ENCODE data around the gene RTF1. TPM values are rescaled to one million over a fixed set of nuclear protein-coding genes. Genes with fewer than 3 reads are reported as not detected.

The RTF1 gene
- total RNA-seq, 1 donor from 2014 or later = 7.6 TPM

DNA sequence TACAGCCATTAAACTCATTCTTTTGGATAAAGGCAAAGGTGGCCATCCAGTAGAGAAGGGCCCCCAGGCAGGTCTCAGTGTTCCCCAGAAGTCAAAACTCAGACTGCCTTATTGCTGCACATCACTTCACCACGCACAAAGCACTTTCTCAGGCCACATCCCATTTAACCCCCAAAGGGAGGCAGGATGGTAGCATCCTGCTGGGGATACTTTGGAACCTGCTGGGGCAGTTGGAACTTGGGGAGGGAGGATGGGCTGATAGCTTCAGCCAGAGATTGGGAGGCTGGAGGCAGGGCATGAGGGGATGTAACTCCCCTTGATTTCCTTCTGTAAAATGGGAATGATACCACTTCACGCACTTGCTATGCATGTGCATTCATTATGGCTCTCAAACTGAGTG, 81.8 kb downstream of the RTF1 start:
- DNase-seq (ENCODE audit: low read depth) (no peak), FAIRE-seq (no peak)
- no peak for TF ChIP-seq CTCF (IDR thresholded peaks at IDR 0.05; ENCODE audit: insufficient read depth, low read length, severe bottlenecking)
- Histone ChIP-seq H3K27me3 (ENCODE audit: control insufficient read depth, insufficient read depth, low read length) (peaks cover 41% of the 10 kb centered on the region), H3K4me3 (ENCODE audit: low read depth, low read length) (no peak overlapping the region), H3K36me3 (ENCODE audit: control insufficient read depth, insufficient read depth, low read length) (no peaks in the 10 kb centered on the region)

DNA sequence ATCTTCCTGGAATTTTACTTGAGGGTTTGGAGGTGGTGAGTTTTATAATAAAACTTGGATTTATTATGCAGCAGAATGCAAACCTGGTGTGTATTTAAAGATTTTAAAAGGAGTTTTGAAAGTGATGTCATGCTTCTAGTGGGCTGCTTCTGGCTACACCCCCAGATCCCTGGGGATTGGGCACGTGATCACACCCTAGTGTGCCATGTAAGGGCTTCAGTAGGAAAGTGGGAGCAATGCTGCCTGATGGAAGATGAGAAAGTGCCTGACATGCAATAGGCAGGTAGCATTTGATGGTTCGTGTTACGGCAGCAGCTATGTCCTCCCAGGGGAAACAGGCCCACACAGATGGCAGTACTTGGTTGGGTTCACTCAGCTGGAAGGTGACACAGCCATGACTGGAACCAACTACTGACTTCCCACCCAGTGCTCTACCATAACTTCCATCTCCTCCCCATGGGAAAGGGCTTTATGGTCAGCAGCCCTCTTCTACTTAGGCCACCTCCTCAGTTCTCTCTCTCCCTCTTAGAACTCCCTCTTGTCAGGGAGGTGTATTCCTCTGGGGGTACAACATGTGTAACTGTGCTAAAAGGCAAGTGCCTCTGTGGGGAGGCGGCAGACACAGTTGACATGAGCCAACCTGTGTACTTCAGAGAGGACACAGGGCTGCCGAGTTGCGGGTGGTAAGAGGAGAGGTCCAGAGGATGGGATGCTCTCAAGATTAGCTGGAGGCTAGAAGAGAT, 82.4 kb downstream of the RTF1 start:
- Histone ChIP-seq H3K4me3 (ENCODE audit: low read depth, low read length) (no peak overlapping the region), H3K36me3 (ENCODE audit: control insufficient read depth, insufficient read depth, low read length) (no peaks in the 10 kb centered on the region), H3K27me3 (ENCODE audit: control insufficient read depth, insufficient read depth, low read length) (peaks cover 38% of the 10 kb centered on the region)
- no peak for DNase-seq (ENCODE audit: low read depth)
- no peak for FAIRE-seq
- no peak for TF ChIP-seq CTCF (IDR thresholded peaks at IDR 0.05; ENCODE audit: insufficient read depth, low read length, severe bottlenecking)

GRCh38 chr15:41501191-41501917, 84.5 kb downstream of the RTF1 start:
- H3K4me3 ChIP-seq (ENCODE audit: low read depth, low read length) = no peak overlapping the region
- no peak for DNase-seq (ENCODE audit: low read depth)
- peaks cover 34% of the 10 kb centered on the region for H3K27me3 ChIP-seq (ENCODE audit: control insufficient read depth, insufficient read depth, low read length)
- no peak for TF ChIP-seq CTCF (IDR thresholded peaks at IDR 0.05; ENCODE audit: insufficient read depth, low read length, severe bottlenecking)
- no peak for FAIRE-seq
- no peaks in the 10 kb centered on the region for H3K36me3 ChIP-seq (ENCODE audit: control insufficient read depth, insufficient read depth, low read length)

DNA sequence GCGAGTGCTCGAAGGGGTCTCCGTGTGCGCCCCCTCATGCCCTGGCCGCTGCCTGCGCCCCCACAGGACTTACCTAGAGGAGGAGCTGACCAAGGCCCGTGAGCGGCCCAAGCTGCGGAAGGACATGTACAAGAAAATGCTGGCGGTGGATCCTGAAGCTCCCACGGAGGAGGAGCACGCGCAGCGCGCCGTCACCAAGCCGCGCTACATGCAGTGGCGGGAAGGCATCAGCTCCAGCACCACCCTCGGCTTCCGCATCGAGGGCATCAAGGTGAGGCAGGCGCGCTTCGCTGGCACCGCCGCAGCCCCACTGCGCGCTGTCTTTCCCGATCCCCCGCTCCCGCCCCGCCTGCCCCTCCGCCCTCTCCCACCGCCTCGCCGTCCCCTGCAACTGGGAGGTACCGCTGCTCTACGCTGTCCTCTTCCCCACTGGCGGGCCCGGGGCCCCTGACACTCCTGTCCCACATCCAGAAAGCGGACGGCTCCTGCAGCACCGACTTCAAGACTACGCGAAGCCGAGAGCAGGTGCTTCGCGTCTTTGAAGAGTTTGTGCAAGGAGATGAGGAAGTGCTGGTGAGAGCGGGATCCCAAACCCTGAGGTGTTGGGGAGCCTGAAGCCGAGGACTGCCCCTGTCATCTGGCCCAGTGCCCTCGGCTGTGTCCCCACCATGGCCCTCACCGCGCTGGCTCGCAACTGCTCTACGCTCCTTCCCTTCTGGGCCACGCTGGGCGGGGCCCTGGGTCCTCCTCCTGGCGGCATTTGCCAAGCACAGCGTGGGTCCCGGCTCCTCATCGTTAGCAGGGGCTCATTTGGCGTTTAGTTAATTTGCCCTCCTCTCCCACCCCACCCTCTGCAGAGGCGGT, 85.3 kb downstream of the RTF1 start:
- FAIRE-seq (no peak), DNase-seq (ENCODE audit: low read depth) (no peak)
- TF ChIP-seq CTCF (IDR thresholded peaks at IDR 0.05; ENCODE audit: insufficient read depth, low read length, severe bottlenecking) = no peak
- H3K4me3 ChIP-seq (ENCODE audit: low read depth, low read length) = no peak overlapping the region
- H3K27me3 ChIP-seq (ENCODE audit: control insufficient read depth, insufficient read depth, low read length) = peaks cover 31% of the 10 kb centered on the region
- H3K36me3 ChIP-seq (ENCODE audit: control insufficient read depth, insufficient read depth, low read length) = no peaks in the 10 kb centered on the region

GRCh38 chr15:41502795-41503668, 86.1 kb downstream of the RTF1 start:
- no peaks in the 10 kb centered on the region for H3K36me3 ChIP-seq (ENCODE audit: control insufficient read depth, insufficient read depth, low read length)
- DNase-seq (ENCODE audit: low read depth) = no peak
- TF ChIP-seq CTCF (IDR thresholded peaks at IDR 0.05; ENCODE audit: insufficient read depth, low read length, severe bottlenecking) = no peak
- peaks cover 31% of the 10 kb centered on the region for H3K27me3 ChIP-seq (ENCODE audit: control insufficient read depth, insufficient read depth, low read length)
- H3K4me3 ChIP-seq (ENCODE audit: low read depth, low read length) = no peak overlapping the region
- no peak for FAIRE-seq

Data from bronchial epithelial cell (primary cell).